K562 (cell line): ENCODE results near the gene NHLRC2. TPM values are rescaled to one million over a fixed set of nuclear protein-coding genes. Genes with fewer than 3 reads are reported as not detected.

Source experiments
- ATF1 ChIP-seq, 2 experiments: fragments of 450-650 bp in 1 of 2; IDR thresholded peaks; 2 replicates each; pipeline ENCODE4 v1.6.1; 2016; ENCODE audit warnings: missing compliant biosample characterization in 1 of 2, missing genetic modification characterization in 1 of 2
- ATF7 ChIP-seq: fragments of 450-650 bp; IDR thresholded peaks from 2 replicates; pipeline ENCODE4 v1.7.1; 2014; ENCODE audit warnings: mild to moderate bottlenecking, moderate library complexity
- ESRRA ChIP-seq: fragments of 450-650 bp; IDR thresholded peaks from 2 replicates; pipeline ENCODE4 v1.6.1; 2014; ENCODE audit warnings: low read depth, mild to moderate bottlenecking, moderate library complexity, borderline replicate concordance
- FOXK2 ChIP-seq, 2 experiments: fragments of 450-650 bp; IDR thresholded peaks in 1 of 2; conservative IDR thresholded peaks in 1 of 2; 2 replicates each; pipeline ENCODE4 v1.6.1; 2016; ENCODE audit warnings: low read depth in 2 of 2, mild to moderate bottlenecking in 1 of 2
- JUNB ChIP-seq: fragments of 450-650 bp; formaldehyde crosslinking; conservative IDR thresholded peaks from 2 replicates; pipeline ENCODE4 v1.4.0; 2020; ENCODE audit warnings: mild to moderate bottlenecking
- JUND ChIP-seq, 2 experiments: IDR thresholded peaks; 2 replicates in 1 of 2; 3 replicates in 1 of 2; pipeline ENCODE4 v1.6.1; 2011; ENCODE audit warnings: borderline replicate concordance in 2 of 2, low read depth in 2 of 2, low read length in 2 of 2, improper control_type of control experiment in 1 of 2, missing biosample characterization in 1 of 2, missing genetic modification characterization in 1 of 2, missing genetic modification reagents in 1 of 2
- MECOM ChIP-seq: fragments of 250-450 bp; sonication (Bioruptor Pico); IDR thresholded peaks from 2 replicates; pipeline ENCODE4 v1.8.0; 2022; ENCODE audit warnings: inconsistent platforms
- MTA2 ChIP-seq: fragments of 450-650 bp; IDR thresholded peaks from 2 replicates; pipeline ENCODE4 v1.6.1; 2016; ENCODE audit warnings: low read depth
- NONO ChIP-seq, 2 experiments: fragments of 200-400 bp in 1 of 2; fragments of 450-650 bp in 1 of 2; formaldehyde crosslinking in 1 of 2; IDR thresholded peaks; 2 replicates each; pipeline ENCODE4 v1.6.1; 2017; ENCODE audit warnings: low read depth in 2 of 2, mild to moderate bottlenecking in 2 of 2, moderate library complexity in 2 of 2, low read length in 1 of 2
- RUNX1 ChIP-seq: sonication (generic); IDR thresholded peaks from 2 replicates; pipeline ENCODE4 v1.6.1; 2016; ENCODE audit warnings: antibody characterized with exemption, low read depth
- TAF1 ChIP-seq: IDR thresholded peaks from 2 replicates; pipeline ENCODE4 v1.6.1; 2011; ENCODE audit warnings: mild to moderate bottlenecking, low read length, moderate library complexity; ENCODE audit not compliant: insufficient read depth, control insufficient read depth, severe bottlenecking; ENCODE audit errors: extremely low read depth
- ZSCAN29 ChIP-seq: fragments of 450-650 bp; IDR thresholded peaks from 2 replicates; pipeline ENCODE4 v1.6.1; 2017
- polyA plus RNA-seq, 8 experiments: library from polyadenylated mRNA; depleted of rRNA in 4 of 8; stranded (reverse) in 5 of 8; unstranded in 3 of 8; fragments of >200 nt; fragmentation: Nextera tagmentation in 2 of 8; fragmentation: Illumina TruSeq in 1 of 8; extraction: Ambion mirVana in 2 of 8; extraction: Trizol in 1 of 8; gene quantifications; 2 replicates each; pipeline versions ENCODE4 v1.2.1 to v1.2.3, GENCODE V29; 2011 to 2014; ENCODE audit warnings: inconsistent platforms in 1 of 8, missing spikeins in 1 of 8
- total RNA-seq, 7 experiments: library from RNA; depleted of rRNA in 6 of 7; stranded (reverse); fragments of >200 nt in 6 of 7; fragmentation: Illumina TruSeq in 2 of 7; extraction: Trizol in 2 of 7; gene quantifications; 2 replicates each; pipeline versions ENCODE4 v1.2.1 to v1.2.3, GENCODE V29; 2011 to 2021; ENCODE audit warnings: low replicate concordance in 1 of 7
- TF ChIP-seq, protein P1 (sequence below), 2 experiments: fragments of 450-650 bp in 1 of 2; sonication (generic) in 1 of 2; formaldehyde crosslinking in 1 of 2; IDR thresholded peaks in 1 of 2; conservative IDR thresholded peaks in 1 of 2; 2 replicates each; pipeline versions ENCODE4 v1.6.1 to v1.8.1; 2016 to 2023; ENCODE audit warnings: mild to moderate bottlenecking in 2 of 2, moderate library complexity in 2 of 2, inconsistent platforms in 1 of 2, missing genetic modification reagents in 1 of 2

Gene NHLRC2
- total and polyA plus RNA-seq, 9 of the 15 experiments (the other 6 are each of a cell fraction or from before 2014, with no cell fraction given), result 1.5 to 22.4 (median 10.3) TPM

GRCh38 chr10:113960617-113961181, 106.2 kb downstream of the NHLRC2 start (continued):
- TF ChIP-seq, protein P1, sequence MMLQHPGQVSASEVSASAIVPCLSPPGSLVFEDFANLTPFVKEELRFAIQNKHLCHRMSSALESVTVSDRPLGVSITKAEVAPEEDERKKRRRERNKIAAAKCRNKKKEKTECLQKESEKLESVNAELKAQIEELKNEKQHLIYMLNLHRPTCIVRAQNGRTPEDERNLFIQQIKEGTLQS (IDR thresholded peaks at IDR 0.05), result peak; percentile 89
- TF ChIP-seq, protein P1 (CRISPR knock-in tag; conservative IDR thresholded peaks at IDR 0.05), result no peak
- peak in 1 of 2 experiments; percentile 70; a peak in 2 of 4 replicates for TF ChIP-seq FOXK2 (conservative IDR thresholded peaks at IDR 0.05 in 1 of 2, IDR thresholded peaks at IDR 0.05 in 1 of 2; ENCODE audit: low read depth in 2 of 2)
- TF ChIP-seq ATF7, result peak; percentile 96
- no peak for TF ChIP-seq MTA2
- peak; percentile 69 for TF ChIP-seq JUND (IDR thresholded peaks at IDR 0.05; ENCODE audit: borderline replicate concordance, low read depth, low read length)
- peak; percentile 68 for TF ChIP-seq JUND (tag; IDR thresholded peaks at IDR 0.05; ENCODE audit: borderline replicate concordance, low read depth, low read length)
- no peak for TF ChIP-seq ESRRA
- TF ChIP-seq ATF1 (CRISPR knock-in tag; IDR thresholded peaks at IDR 0.05), result no peak
- TF ChIP-seq ATF1 (tag; IDR thresholded peaks at IDR 0.05), result peak; percentile 74
- no peak for TF ChIP-seq MECOM (CRISPR knock-in tag)
- TF ChIP-seq ZSCAN29, result no peak
- TF ChIP-seq TAF1, result no peak
- 0 out of 4 replicates have a peak, but pooled peaks of 1 of the 2 experiments have one; percentile 44 for TF ChIP-seq NONO (IDR thresholded peaks at IDR 0.05; ENCODE audit: low read depth in 2 of 2, low read length in 1 of 2)
- 0 out of 2 replicates have a peak, but pooled peaks have one; percentile 26 for TF ChIP-seq JUNB (CRISPR knock-in tag)
- no peak for TF ChIP-seq RUNX1
